Left ventricle myocardium inferior (tissue), 1 donor: ENCODE data around the gene CARS2. TPM values are rescaled to one million over a fixed set of nuclear protein-coding genes. Genes with fewer than 3 reads are reported as not detected.

Experiments
- DNase-seq: peaks from one replicate; pipeline ENCODE4 v3.0.0-alpha.2; 2020
- H3K27ac ChIP-seq: fragments of 200-600 bp; replicated peaks from 2 replicates; pipeline ENCODE4 v1.8.0; 2021
- H3K27me3 ChIP-seq: fragments of 200-600 bp; 2 replicates; pipeline ENCODE4 v1.8.0; 2021; ENCODE audit warnings: low read depth
- H3K36me3 ChIP-seq: fragments of 200-600 bp; 2 replicates; pipeline ENCODE4 v1.8.0; 2021
- H3K4me1 ChIP-seq: fragments of 200-600 bp; 2 replicates; pipeline ENCODE4 v1.8.0; 2021
- H3K4me3 ChIP-seq: fragments of 200-600 bp; 2 replicates; pipeline ENCODE4 v1.8.0; 2021; ENCODE audit warnings: mild to moderate bottlenecking, moderate library complexity
- H3K9me3 ChIP-seq: fragments of 200-600 bp; replicated peaks from 2 replicates; pipeline ENCODE4 v1.8.0; 2021
- CTCF ChIP-seq: fragments of 200-600 bp; IDR thresholded peaks from 2 replicates; pipeline ENCODE4 v1.8.0; 2021; ENCODE audit warnings: antibody characterized with exemption, mild to moderate bottlenecking, borderline replicate concordance
- intact Hi-C: fragments of 100-400 bp; cut with micrococcal nuclease; formaldehyde crosslinking; loops from one replicate; pipeline ENCODE4 v1.11.0; 2022
- long read RNA-seq: library from polyadenylated mRNA; unstranded; transcript quantifications from one replicate; pipeline ENCODE4 v2.0.0, GENCODE V29; 2021
- total RNA-seq: library from RNA; stranded (reverse); fragmentation: NEBNext Ultra II Directional; extraction: Animal tissue kit (Norgen Biotek cat#: 25700); gene quantifications from one replicate; pipeline ENCODE4 v1.2.1, GENCODE V29; 2021
- donor health status: DM: no; HTN: yes; CAD: no; lungs with severe emphysema.

CARS2 gene
- total RNA-seq = 52.8 TPM
- long read RNA-seq, transcript CARS2-201 (15 exons, 1,879 nt) = major isoform, 83 of 110 reads
- long read RNA-seq, partial matches to known transcripts = 4 of 110 reads
- long read RNA-seq, other reads (novel, unspliced or antisense) = 21 of 110 reads

GRCh38 chr13:110705826-110706569 lies at the start of gene CARS2:
Gene CARS2 (minus strand): TSS chr13:110706116. CDS start chr13:110706093, 23 bp downstream.
- Histone ChIP-seq H3K36me3 (peaks cover 9% of the 10 kb centered on the region), H3K27ac (peak within 1 kb of the TSS; percentile 92), H3K9me3 (no peaks in the 10 kb centered on the region), H3K4me3 (peak within 1 kb of the TSS; percentile 86), H3K27me3 (no peaks in the 10 kb centered on the region), H3K4me1 (peaks cover 47% of the 10 kb centered on the region)
- DNase-seq = peak; percentile 97
- intact Hi-C loops = no loop called here
- TF ChIP-seq CTCF = peak; percentile 38

- peaks cover 18% of the 10 kb centered on the region for H3K9me3 ChIP-seq
- DNase-seq = no peak
- no peaks in the 10 kb centered on the region for H3K36me3 ChIP-seq
- H3K4me3 ChIP-seq = no peak overlapping the region
- H3K27me3 ChIP-seq = no peaks in the 10 kb centered on the region
- no peak overlapping the region for H3K27ac ChIP-seq
- intact Hi-C loops = no loop called here
- TF ChIP-seq CTCF = no peak
- H3K4me1 ChIP-seq = no peaks in the 10 kb centered on the region
Observed at GRCh38 chr13:110748271-110748670, 42.4 kb upstream of the CARS2 start.

GRCh38 chr13:110746438-110746837 lies 40.5 kb upstream of the CARS2 start:
- intact Hi-C loops = no loop called here
- no peak for DNase-seq
- H3K4me3 ChIP-seq = no peak overlapping the region

GRCh38 chr13:110743687-110744086 lies 37.8 kb upstream of the CARS2 start:
- peaks cover 8% of the 10 kb centered on the region for H3K9me3 ChIP-seq
- intact Hi-C loops = no loop called here
- H3K27ac ChIP-seq = no peak overlapping the region
- H3K36me3 ChIP-seq = no peaks in the 10 kb centered on the region
- no peak overlapping the region for H3K4me3 ChIP-seq
- H3K4me1 ChIP-seq = no peaks in the 10 kb centered on the region
- no peak for DNase-seq
- no peaks in the 10 kb centered on the region for H3K27me3 ChIP-seq
- TF ChIP-seq CTCF = no peak

More at GRCh38 chr13:110746438-110746837, 40.5 kb upstream of the CARS2 start:
- no peaks in the 10 kb centered on the region for H3K4me1 ChIP-seq
- H3K27ac ChIP-seq = no peak overlapping the region
- no peak for TF ChIP-seq CTCF
- peaks cover 14% of the 10 kb centered on the region for H3K9me3 ChIP-seq
- H3K36me3 ChIP-seq = no peaks in the 10 kb centered on the region
- no peaks in the 10 kb centered on the region for H3K27me3 ChIP-seq

GRCh38 chr13:110737555-110737954 lies 31.6 kb upstream of the CARS2 start:
- intact Hi-C loops = no loop called here
- H3K9me3 ChIP-seq = no peaks in the 10 kb centered on the region
- H3K4me3 ChIP-seq = no peak overlapping the region
- H3K27me3 ChIP-seq = no peaks in the 10 kb centered on the region
- no peak for DNase-seq
- no peaks in the 10 kb centered on the region for H3K36me3 ChIP-seq
- H3K4me1 ChIP-seq = no peaks in the 10 kb centered on the region
- no peak for TF ChIP-seq CTCF
- no peak overlapping the region for H3K27ac ChIP-seq
